Stimulated activated CD8-positive, alpha-beta memory T cell treated with anti-CD3 and anti-CD28 coated beads, Interleukin-12 subunit alpha, Interleukin-12 subunit beta, amount 100 ng/mL, for 1 hour (primary cell): ENCODE measurements around the gene VPS26C.

ENCODE experiments used
- DNase-seq: peaks from one replicate; pipeline ENCODE4 v3.0.0-alpha.2; 2020; ENCODE audit warnings: low read depth

The VPS26C gene

GRCh38 chr21:37202221-37203110 is 64.7 kb downstream of the VPS26C start:
- no peak for DNase-seq

- DNase-seq, result no peak
Measured at GRCh38 chr21:37200641-37201480, 66.3 kb downstream of the VPS26C start.

GRCh38 chr21:37199057-37199924 is 67.8 kb downstream of the VPS26C start:
- no peak for DNase-seq

- DNase-seq, result no peak
Measured at GRCh38 chr21:37197746-37198145, 69.4 kb downstream of the VPS26C start.

- no peak for DNase-seq
Measured at GRCh38 chr21:37196847-37197246, 70.3 kb downstream of the VPS26C start.

GRCh38 chr21:37195610-37196009 is 71.5 kb downstream of the VPS26C start:
- no peak for DNase-seq

GRCh38 chr21:37195059-37195458 is 72.1 kb downstream of the VPS26C start:
- no peak for DNase-seq

GRCh38 chr21:37193676-37194075 is 73.5 kb downstream of the VPS26C start:
- no peak for DNase-seq

- no peak for DNase-seq
Measured at GRCh38 chr21:37193006-37193405, 74.1 kb downstream of the VPS26C start.

- DNase-seq, result no peak
Measured at GRCh38 chr21:37192019-37192418, 75.1 kb downstream of the VPS26C start.

GRCh38 chr21:37188825-37189224 is 78.3 kb downstream of the VPS26C start:
- DNase-seq, result no peak

GRCh38 chr21:37186983-37187382 is 80.2 kb downstream of the VPS26C start:
- DNase-seq, result no peak

- DNase-seq, result no peak
Measured at GRCh38 chr21:37184784-37185593, 82.1 kb downstream of the VPS26C start.

- DNase-seq, result no peak
Measured at GRCh38 chr21:37183749-37184148, 83.4 kb downstream of the VPS26C start.

- DNase-seq, result no peak
Measured at GRCh38 chr21:37182222-37182621, 84.9 kb downstream of the VPS26C start.

GRCh38 chr21:37181059-37181458 is 86.1 kb downstream of the VPS26C start:
- DNase-seq, result no peak

GRCh38 chr21:37176716-37177115 is 90.4 kb downstream of the VPS26C start:
- no peak for DNase-seq
